HG02610 (cell line): ENCODE measurements around the gene KLHL2.

ENCODE experiments used
- ATAC-seq: cut with Tn5 transposase; IDR thresholded peaks from one replicate; pipeline ENCODE4 v1.9.1; 2021; ENCODE audit warnings: mild to moderate bottlenecking, moderate library complexity; ENCODE audit not compliant: unreplicated experiment

KLHL2 gene

DNA sequence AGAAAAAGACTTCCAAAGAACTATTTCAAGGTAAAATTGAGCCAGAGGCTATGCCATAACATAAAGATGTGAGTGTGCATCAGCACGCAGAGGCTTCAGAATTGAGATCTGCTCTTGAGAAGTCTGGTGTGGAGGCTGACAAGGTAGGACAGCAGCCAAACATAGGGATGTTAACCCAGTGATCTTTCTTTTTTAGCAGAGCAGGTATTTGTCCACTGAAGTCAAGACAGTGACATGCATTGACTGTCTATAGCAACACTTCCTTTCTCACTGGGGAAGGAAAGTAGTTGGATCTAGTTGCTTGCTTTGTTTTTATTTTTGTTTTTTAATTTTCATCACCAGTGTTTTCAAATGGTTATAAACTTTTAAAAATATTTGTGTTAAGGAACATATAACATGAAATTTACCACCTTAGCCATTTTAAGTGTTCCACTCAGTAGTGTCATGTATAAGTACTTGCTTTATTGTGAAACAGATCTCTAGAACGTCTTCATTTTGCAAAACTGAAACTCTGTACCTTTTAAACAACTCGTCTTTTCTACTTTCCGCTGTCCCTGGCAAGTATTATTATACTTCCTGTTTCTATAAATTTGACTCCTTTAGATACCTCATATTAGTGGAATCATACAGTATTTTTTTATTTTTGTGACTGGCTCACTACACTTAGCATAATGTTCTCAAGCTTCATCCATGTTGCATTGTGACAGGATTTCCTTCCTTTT, 79.4 kb downstream of the KLHL2 start:
- ATAC-seq = peak; percentile 68

DNA sequence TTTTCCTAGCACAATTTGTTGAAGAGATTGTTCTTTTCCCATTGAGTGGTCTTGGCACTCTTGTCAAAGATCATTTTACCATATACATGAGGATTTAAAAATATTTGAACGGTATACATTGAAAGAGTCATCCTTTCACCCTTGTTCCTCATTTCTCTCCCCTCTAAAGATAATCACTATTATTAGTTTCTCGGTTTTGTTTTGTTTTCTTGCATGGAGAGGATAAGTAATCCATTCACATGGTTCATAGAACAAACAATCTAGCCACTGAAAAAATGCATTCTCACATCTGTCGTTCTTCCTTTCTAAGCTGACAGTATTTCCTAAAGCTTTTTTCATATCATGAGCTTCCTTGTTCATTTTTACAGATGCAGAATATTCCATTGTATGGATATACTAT, 80.9 kb downstream of the KLHL2 start:
- ATAC-seq = no peak

DNA sequence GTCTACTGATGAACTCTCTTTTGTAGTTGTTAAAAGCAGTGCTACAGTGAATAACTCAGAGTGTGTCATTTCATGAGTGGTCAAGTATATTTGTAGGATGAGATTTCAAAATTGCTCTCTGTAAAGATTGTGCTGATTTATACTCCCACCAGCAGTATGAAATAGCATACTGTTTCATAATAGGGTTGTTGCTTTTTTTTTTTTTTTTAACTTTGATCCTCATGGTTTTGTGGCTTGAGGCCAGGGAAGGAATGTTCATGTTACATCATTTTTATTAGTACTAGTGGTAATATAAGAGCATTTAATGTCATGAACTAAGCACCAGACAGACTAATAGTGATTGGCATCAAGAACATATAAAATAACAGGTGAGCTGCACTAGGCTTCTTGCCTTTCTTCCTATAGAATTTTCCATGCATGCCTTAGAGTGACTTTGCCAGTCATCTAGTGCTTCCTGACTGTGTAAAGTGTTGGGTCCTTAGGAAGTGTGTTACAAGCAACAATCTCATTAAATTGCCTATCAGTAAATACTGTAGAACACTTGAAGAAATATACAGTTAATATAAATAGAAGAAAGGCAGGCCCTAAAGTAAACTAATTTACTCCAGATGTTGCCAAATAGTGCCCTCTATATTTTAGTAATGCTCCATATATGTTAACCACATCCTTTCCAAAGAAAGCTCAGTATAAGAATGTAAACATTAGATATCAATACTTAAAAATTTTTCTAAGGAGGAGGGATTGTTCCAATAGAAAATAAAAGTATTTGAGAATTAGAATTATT, 81.5 kb downstream of the KLHL2 start:
- no peak for ATAC-seq

DNA sequence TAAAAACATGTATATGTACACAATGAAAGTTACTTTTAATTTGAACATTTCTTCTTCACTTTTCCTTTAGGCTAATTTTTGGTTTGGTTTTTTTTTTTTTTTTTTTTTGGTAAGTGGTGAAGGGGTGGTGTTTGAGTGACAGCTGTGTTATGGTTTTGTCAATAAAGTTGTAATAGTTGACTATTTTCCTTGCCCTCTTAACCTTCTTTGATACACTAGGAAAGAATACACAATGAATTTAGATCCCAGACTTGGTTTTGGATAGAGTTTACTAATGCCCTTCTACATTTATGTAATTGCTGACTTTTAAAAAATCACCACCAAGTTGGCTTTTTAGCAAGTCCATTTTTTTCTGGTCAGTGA, 82.0 kb downstream of the KLHL2 start:
- ATAC-seq = no peak

DNA sequence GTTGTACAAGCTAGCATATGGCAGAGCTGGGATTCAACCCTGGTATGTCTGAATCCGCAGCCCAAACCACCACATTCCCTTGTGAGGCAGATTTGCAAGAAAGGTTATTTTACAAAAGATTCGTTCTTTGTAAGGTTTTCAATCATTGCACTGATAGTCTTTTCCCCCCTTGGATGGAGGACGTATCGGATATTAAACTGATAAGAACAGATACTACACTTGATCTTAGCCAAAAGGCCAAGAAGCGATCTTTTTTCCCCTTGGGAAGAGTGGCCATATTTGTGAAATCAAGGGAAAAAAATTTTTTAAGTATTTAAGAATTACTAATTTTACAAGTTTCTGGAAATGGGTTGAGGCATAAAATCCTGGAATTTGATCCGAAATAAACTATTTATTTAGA, 85.7 kb downstream of the KLHL2 start:
- no peak for ATAC-seq

DNA sequence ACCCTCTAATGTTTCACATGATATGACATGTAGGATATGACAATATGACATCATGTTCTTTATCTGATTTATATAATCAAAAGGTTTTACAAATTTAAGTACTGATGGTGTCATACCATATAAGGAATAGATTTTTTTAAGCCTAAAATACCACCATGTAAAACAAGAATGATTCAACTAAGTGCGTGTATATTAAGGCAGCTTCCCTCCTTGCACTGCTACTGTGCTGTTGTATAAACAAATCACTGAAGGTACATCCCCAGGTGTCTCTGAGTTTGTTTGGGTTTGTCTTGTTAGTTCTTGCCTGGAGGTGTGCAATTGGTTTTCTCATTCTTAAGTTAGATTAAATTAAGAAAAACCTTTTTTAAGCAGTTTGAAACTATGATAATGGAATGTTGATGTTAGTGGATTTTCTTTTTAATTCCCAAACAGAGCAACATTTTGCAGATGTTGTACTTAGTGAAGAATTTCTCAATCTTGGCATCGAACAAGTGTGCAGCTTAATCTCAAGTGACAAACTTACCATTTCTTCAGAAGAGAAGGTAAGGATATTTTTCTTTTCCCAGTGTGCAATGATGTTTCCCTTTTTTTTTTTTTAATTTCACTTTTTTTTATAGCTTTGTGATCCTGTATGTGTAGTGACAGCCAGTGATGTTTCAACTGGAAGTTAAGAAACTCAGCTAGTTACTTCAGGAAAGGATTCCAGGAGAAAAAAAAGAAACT, 86.7 kb downstream of the KLHL2 start:
- no peak for ATAC-seq

DNA sequence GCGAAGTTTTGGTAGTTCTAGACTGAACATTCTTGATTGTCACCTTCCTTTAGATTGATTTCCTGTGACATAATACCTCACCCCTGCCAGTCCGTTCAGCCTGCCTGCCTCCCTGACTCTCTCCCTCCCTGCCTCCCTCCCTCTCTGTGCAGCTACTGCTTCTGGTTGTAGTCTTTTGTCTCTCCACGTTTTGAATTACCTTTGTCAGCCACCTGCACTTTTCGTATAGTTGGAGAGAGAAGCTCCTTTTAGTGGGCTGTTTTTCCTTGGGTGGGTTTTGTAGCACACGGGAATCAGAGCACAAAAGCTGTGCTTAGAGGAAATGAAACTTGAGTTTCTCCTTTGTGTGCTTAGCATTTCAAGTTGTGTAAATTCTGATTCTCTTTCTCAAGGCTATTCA, 87.5 kb downstream of the KLHL2 start:
- peak; percentile 96 for ATAC-seq

DNA sequence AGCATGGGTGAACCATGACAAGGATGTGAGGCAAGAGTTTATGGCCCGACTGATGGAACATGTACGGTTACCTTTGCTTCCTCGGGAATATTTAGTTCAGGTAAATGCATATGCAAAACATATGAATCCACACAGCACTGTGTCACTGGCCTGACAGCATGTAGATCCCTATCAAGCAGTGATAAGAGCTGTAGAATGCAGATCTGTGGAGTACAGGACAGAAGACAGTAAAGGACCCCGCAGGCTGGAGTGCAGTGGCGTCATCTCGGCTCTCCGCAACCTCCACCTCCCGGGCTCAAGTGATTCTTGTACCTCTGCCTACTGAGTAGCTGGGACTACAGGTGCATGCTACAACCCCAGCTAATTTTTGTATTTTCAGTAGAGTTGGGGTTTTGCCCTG, 90.3 kb downstream of the KLHL2 start:
- ATAC-seq = no peak

DNA sequence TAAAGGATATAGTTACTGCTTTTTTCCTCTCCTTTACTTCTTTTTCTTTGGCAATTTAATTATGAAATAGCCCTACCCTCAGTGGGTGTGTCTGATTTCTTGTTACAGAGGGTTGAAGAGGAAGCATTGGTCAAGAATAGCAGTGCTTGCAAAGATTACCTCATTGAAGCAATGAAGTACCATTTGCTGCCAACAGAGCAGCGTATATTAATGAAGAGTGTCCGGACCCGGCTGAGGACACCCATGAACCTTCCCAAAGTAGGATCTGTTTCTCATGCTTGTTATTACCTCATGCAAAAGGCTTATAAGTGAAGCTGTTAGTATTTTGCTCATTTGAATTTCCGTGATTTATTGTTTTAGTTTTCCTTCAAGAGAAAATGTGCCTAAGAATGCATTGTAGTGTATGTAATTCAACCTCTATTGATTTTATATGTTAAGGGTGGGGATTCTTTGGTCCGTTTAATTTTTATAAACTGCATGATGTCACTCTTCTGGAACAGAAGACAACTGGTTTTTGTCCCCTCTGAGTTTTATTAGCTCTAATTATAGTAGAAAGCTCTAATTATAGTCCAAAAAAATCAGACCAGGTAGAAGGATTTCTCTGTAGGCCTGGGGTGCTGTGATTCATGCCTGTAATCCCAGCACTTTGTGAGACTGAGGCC, 92.2 kb downstream of the KLHL2 start:
- ATAC-seq = no peak

DNA sequence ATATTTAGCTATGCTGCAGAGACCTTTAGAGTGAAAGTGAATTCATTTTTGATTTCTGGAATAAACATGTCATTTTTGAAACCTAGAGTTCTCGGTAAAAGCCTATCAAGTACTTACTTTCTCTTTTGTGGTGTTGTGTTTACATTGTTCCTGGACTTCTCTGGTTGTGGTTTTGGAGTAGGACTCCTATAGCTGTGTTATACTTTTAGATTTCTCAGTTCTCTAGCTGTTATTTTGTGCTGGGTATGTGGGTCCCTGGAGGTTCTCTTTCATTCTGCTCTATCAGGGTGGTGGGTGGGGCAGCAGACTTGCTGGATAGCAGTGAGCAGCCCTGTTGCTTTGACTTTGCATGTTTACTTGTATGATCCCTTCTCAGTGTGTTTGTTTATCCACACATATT, 94.5 kb downstream of the KLHL2 start:
- peak; percentile 88 for ATAC-seq

DNA sequence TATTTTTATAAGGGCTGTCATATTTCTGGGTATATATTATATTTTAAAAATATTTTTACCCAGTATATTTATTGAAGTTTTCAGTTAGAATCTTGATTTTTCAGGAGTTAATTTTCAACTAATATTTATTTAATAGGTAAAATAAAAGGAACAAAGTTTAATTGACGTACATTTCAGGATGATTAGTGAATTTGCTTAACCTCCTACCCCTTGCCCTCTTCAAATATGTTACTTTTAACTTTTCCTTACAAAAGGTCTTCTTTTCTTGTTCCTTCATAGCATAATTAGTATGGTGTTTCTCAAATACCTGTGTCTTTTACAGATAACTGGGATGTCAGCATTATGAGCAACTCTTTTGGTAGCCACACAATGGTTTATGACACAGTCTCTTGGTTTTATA, 95.3 kb downstream of the KLHL2 start:
- ATAC-seq = no peak

DNA sequence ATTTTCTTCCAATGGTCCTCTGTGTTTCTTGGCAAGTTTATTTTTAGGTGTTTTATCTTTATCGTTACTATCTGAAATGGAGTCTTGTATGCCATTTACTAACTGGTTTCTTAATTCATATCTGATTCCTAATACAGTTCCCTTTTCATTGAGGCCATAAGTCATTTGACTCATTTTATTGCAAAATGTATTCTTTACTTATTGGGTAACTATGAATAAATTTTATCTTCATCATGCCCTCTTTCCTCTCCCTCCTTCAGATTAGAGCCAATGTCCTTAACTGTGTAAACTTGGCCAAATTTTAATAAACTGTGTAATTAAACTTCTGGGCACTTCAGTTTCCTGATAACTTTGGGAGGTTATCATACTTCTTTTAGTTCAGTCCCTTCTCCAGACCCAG, 100.8 kb downstream of the KLHL2 start:
- ATAC-seq = no peak

DNA sequence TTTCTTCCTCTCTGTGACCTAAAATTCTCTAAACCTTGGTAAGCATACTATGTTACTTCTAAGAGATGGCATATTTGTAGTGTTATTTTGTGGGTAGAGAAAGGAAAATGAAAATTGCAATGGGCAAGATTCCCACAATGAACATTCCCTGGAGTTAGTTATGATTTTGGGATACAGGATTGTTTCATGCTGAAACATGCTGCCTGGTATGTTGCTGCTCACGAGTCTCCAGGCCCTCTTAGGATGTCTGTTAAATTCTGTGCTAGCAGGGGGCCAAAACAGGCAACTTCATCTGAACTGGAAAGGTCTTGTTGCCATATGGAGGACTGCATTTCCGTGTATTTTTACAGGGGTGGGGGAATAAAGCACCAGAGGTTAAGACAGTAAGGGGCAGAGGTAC, 101.2 kb downstream of the KLHL2 start:
- no peak for ATAC-seq

DNA sequence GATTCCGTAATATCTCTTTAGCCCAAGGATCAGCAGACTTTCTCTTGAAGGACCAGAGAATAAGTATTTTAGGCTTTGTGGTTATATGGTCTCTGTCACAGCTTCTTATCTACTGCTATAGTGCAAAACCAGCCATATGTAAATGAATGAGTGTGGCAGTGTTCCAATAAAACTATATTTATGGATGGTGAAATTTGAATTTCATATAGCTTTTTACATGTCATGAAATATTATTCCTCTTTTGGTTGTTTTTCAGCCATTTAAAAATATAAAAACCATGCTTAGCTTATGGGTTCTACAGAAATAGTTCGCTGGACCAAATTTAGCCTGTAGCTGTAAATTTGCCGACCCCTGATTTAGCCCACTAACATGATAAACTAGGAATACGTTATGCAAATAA, 102.1 kb downstream of the KLHL2 start:
- no peak for ATAC-seq

DNA sequence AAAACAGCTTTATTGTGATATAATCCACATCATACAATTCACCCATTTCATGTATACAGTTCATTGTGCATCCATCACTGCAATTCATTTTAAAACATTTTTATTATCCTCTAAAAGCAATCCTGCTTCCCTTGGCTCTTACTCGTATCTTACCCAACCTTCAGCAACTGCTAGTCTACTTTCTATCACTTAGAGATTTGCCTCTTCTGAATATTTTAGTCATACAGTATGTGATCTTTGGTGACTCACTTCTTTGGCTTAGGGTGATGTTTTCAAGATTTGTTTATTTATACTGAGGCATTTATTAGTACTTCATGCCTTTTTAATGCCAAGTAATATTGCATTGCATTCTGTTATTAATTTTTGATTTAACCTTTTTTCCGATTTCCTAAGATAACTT, 105.1 kb downstream of the KLHL2 start:
- no peak for ATAC-seq

DNA sequence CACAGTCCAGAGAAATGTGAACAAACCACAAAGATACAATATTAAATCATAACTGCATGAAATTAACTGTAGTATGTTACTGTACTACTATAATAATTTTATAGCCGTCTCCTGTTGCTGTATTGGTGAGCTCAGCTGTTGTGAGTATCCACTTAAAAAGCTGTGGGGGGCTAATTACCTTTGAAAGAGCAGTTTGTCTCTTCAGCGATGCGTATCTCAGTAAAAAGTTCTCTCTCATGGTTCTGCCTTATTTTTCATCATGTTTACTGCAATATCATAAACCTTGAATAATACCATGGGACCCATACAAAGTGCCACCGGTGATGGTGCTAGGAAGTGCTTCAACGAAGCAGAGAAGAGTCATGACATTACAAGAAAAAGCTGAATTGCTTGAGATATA, 111.7 kb downstream of the KLHL2 start:
- ATAC-seq = no peak

DNA sequence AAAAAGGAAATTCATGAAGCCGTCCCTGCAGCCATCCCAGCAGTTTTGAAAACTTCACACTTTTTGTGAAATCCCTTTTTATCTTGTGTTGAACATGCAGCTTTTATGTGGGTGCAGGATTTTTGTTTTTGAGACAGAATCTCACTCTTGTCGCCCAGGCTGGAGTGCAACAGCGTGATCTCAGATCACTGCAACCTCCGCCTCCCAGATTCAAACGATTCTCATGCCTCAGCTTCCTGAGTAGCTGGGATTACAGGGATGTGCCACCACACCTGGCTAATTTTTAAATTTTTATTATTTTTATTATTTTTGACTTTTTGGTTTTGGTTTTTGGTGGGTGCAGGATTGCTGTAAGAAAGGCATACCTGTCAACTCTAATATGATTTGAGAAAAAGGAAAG, 112.1 kb downstream of the KLHL2 start:
- no peak for ATAC-seq

DNA sequence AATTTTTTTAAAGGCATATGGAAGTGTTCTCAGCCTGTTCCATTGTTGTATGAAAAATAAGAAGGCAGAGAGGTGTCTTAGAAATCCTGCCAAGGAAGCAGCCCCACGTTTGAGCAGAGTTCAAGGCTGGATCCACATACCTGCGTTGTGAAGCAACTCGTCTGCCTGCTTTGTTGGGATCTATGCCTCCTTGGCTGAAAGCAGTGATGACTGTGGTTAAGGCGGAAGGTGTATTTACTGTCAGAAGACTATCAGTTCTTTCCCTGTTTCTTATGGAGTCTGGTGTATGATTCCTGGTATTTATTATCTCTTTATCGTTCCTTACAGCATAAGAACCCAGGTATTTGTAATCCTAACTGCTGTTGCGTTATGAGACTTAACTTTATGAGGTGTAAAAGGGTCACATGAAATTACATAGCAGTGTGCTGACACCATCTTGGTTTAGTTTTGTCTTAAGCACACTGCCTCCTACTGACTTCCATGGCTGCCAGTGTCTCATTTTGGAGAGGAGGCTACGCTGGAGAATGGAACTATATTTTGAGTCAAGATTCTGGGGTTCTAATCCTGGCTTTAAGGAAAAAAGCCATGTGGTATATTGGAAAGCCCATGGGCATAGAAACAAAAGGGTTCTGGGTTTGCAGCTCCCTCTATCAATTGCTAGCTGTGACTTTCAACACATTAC, 117.0 kb downstream of the KLHL2 start:
- no peak for ATAC-seq

DNA sequence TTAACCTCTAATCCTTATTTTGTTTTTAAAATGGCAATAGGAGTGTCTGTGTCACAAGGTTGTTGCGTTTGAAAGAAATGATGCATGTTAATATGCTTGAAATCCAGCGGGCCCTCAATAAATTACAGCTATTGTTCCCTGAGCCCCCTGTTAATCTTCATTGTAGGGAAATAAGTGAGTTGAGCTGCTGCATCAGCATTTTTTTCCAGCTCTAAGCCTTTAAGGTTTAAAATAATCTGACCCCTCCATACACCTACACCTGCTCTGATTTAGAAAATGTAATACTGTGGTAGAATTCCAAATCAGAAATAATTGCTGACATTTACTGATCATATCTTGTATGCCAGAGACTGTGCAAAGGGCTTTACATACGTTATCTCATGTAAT, 117.5 kb downstream of the KLHL2 start:
- ATAC-seq = no peak

DNA sequence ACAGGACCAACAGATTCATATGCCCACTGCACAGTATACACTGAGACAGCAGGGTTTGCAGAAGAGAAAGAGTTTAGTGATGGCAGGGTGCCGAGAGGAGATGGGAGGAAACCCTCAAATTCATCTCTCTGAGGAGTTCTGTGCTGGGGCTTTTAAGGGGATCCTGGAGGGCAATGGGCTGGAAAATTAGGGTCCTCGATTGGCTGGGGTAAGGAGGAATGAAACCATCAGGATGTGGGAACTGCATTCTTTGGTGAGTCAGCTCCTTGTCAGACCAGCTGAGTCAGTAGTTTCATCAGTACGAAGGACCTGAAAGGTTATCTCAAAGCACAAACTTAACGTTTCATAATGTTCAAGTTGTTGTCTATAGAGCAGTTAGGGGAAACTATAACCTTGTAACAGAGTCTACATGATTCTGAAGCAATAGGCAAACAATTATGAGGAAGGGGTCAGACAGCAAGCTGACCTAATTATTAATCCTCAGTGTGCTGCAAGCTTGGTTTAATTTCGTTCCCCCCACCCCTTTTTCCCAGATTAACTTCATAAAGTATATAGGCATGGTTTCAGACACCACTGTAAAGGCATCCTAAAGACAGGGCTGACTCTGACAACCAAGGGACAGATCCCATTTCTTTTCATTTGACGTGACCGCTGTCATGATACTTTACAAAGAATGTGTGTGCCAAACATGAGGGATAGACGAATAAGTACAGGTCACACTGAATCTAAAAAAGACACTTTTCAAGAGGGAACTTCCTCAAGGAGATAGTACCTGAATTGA, 118.6 kb downstream of the KLHL2 start:
- no peak for ATAC-seq
